Panc1 (cell line): Measurements from ENCODE around the gene TOMM70. TPM values are rescaled to one million over a fixed set of nuclear protein-coding genes. Genes with fewer than 3 reads are reported as not detected.
"Not testable (repeated sequence)": the region's sequence is repeated elsewhere in the genome, so short reads cannot be mapped to it uniquely, and the experiment has no call there.

Source experiments
- ATAC-seq: fragments of 200-7000 bp; cut with Tn5 transposase; 2 replicates; pipeline ENCODE4 v1.9.1; 2020; ENCODE audit warnings: mild to moderate bottlenecking, moderate library complexity
- BruUV-seq: library from RNA; stranded (reverse); fragments of 400-500 nt; replicated peaks from 2 replicates; lab custom pipeline; 2021; lab: Mats Ljungman, UMichigan
- CTCF ChIA-PET: fragments of 300-600 bp; sonication (Branson Sonifier 250); formaldehyde crosslinking; loops from one replicate; lab custom pipeline; 2022; ENCODE audit warnings: antibody characterized with exemption; lab: Charles Lee
- POLR2A ChIA-PET: fragments of 300-600 bp; sonication (Branson Sonifier 250); formaldehyde crosslinking; loops from one replicate; lab custom pipeline; 2022; ENCODE audit warnings: antibody characterized with exemption; lab: Charles Lee
- DNase-seq: peaks from one replicate; pipeline ENCODE4 v3.0.0-alpha.2; 2010; ENCODE audit warnings: low read depth, low spot score
- H3K27ac ChIP-seq: 2 replicates; pipeline ENCODE4 v1.5.1; 2011; ENCODE audit warnings: mild to moderate bottlenecking, low read length, inconsistent platforms
- H3K27me3 ChIP-seq: fragments of 200-500 bp; sonication (Bioruptor generic); 2 replicates; pipeline ENCODE4 v1.6.0; 2014; ENCODE audit warnings: low read length, inconsistent platforms; ENCODE audit not compliant: control insufficient read depth, insufficient read depth
- H3K36me3 ChIP-seq: fragments of 200-500 bp; sonication (Bioruptor generic); 2 replicates; pipeline ENCODE4 v1.5.1; 2014; ENCODE audit warnings: inconsistent platforms, mild to moderate bottlenecking, low read length, moderate library complexity; ENCODE audit not compliant: control insufficient read depth, insufficient read depth
- H3K4me1 ChIP-seq: 2 replicates; pipeline ENCODE4 v1.5.1; 2011; ENCODE audit warnings: inconsistent platforms, mild to moderate bottlenecking, low read length, moderate library complexity; ENCODE audit not compliant: control insufficient read depth, insufficient read depth
- H3K4me3 ChIP-seq, 2 experiments: 2 replicates each; pipeline ENCODE4 v1.5.1; 2011 to 2012; ENCODE audit warnings: low read depth in 2 of 2, low read length in 2 of 2, mild to moderate bottlenecking in 2 of 2, inconsistent platforms in 1 of 2, moderate library complexity in 1 of 2
- H3K9me3 ChIP-seq: fragments of 200-500 bp; sonication (Bioruptor generic); 2 replicates; pipeline ENCODE4 v1.5.1; 2014; ENCODE audit warnings: low read depth, mild to moderate bottlenecking, inconsistent platforms, low read length, moderate library complexity; ENCODE audit not compliant: control insufficient read depth, insufficient read depth
- POLR2AphosphoS5 ChIP-seq: IDR thresholded peaks from 2 replicates; pipeline ENCODE4 v1.6.1; 2012; ENCODE audit warnings: mild to moderate bottlenecking, low read depth, low read length, moderate library complexity
- REST ChIP-seq, 2 experiments: IDR thresholded peaks; 2 replicates each; pipeline ENCODE4 v1.6.1; 2011 to 2012; ENCODE audit warnings: low read depth in 2 of 2, control low read depth in 1 of 2, low read length in 1 of 2, mild to moderate bottlenecking in 1 of 2, moderate library complexity in 1 of 2; ENCODE audit not compliant: insufficient read depth in 1 of 2
- SIN3A ChIP-seq: IDR thresholded peaks from 2 replicates; pipeline ENCODE4 v1.6.1; 2012; ENCODE audit warnings: low read depth, mild to moderate bottlenecking, low read length, moderate library complexity, borderline replicate concordance; ENCODE audit not compliant: insufficient read depth
- TCF7L2 ChIP-seq: IDR thresholded peaks from 2 replicates; pipeline ENCODE4 v1.6.1; 2011; ENCODE audit warnings: mild to moderate bottlenecking, low read depth, low read length, inconsistent platforms
- in situ Hi-C: cut with HindIII; loops from 2 replicates; pipeline ENCODE4 v1.10.0; 2016; ENCODE audit warnings: low sequenced_read_pairs, low pct_unique_long_range_greater_than_20kb
- intact Hi-C: fragments of 100-400 bp; cut with micrococcal nuclease; formaldehyde crosslinking; loops from one replicate; pipeline ENCODE4 v1.10.0; 2022; ENCODE audit not compliant: unreplicated experiment
- total RNA-seq: library from RNA; stranded (reverse); gene quantifications from one replicate; pipeline ENCODE4 v1.2.1, GENCODE V29; 2021; ENCODE audit not compliant: unreplicated experiment
- TF ChIP-seq, protein P1 (sequence below): fragments of 450-650 bp; IDR thresholded peaks from 2 replicates; pipeline ENCODE4 v1.5.1; 2017; ENCODE audit warnings: mild to moderate bottlenecking

TOMM70 gene
- total RNA-seq, 1 experiment from 2014 or later = 55.7 TPM

DNA sequence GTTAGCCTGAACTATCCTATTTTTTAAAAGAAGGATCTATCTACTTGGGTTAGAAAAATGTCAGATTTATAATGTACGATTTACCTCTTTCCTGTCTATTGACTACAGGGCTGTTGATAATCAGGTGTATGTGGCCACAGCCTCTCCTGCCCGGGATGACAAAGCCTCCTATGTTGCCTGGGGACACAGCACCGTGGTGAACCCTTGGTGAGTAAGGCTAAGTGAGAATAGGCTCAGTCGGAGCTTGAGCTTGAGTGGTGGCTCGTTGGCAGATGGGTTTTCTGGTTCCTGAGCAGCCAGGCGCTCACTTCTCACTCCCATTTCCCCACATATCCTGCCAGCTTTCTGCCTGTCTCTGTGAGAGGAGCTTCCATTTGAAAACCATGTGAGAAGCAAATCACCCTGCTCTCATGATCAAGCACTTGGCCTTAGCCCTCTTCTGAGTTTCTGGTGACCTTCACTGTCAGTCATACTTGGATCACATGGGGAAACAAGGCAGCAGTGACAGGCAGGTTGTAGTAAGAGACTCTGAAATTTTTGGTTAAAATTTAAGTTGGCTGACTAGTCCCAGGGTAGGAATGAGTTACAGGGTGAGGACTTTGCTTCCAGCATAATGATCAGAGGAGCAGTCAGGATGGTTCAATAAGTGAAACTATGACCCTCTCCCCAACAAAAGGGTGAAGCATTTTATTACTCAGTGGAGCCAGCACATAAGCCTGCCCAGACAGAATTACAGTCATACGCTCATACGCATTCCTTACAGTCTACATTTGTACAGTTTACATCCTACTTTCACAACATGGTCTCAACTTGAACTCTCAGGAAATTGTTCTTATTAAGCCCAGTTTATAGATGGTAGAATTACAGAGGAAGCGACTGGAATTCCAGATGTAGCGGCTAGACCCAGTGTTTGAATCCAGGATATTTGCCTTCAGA, 48.3 kb downstream of the TOMM70 start:
- no peaks in the 10 kb centered on the region for H3K27me3 ChIP-seq
- H3K4me1 ChIP-seq = no peaks in the 10 kb centered on the region
- no peak overlapping the region for H3K27ac ChIP-seq
- intact Hi-C loops = no loop called here
- H3K36me3 ChIP-seq = peaks cover 21% of the 10 kb centered on the region
- ATAC-seq = no peak
- TF ChIP-seq TCF7L2 (no peak), SIN3A (no peak)
- no peak for DNase-seq
- H3K4me3 ChIP-seq = no peak overlapping the region
- in situ Hi-C loops = no loop called here
- ChIA-PET POLR2A (no interaction called here), CTCF (no interaction called here)
- BruUV-seq = no TSS peak
- no peaks in the 10 kb centered on the region; the same call in 1 of the 2 replicates for H3K9me3 ChIP-seq

GRCh38 chr3:100351770-100352169, 49.1 kb downstream of the TOMM70 start:
- intact Hi-C loops, H3K4me1 ChIP-seq, in situ Hi-C loops, DNase-seq, H3K9me3 ChIP-seq, CTCF ChIA-PET, ATAC-seq, H3K27me3 ChIP-seq, H3K4me3 ChIP-seq, POLR2A ChIA-PET, H3K27ac ChIP-seq: not testable (repeated sequence)
- BruUV-seq = TSS peak; percentile 9
- H3K36me3 ChIP-seq = peaks cover 20% of the 10 kb centered on the region

- no peak for ATAC-seq
- Histone ChIP-seq H3K27me3 (no peaks in the 10 kb centered on the region), H3K27ac (no peak overlapping the region), H3K36me3 (peaks cover 23% of the 10 kb centered on the region; the same call in 1 of the 2 replicates), H3K4me1 (no peaks in the 10 kb centered on the region), H3K9me3 (no peaks in the 10 kb centered on the region; the same call in 1 of the 2 replicates), H3K4me3 (no peak overlapping the region)
- intact Hi-C loops (no loop called here), in situ Hi-C loops (no loop called here)
- ChIA-PET POLR2A (interaction anchor here (0.6 kb wide), 1 partner anchor 17 kb away, joined by 4 read pairs; no protein-coding TSS in a partner anchor), CTCF (no interaction called here)
- TF ChIP-seq, protein P1, sequence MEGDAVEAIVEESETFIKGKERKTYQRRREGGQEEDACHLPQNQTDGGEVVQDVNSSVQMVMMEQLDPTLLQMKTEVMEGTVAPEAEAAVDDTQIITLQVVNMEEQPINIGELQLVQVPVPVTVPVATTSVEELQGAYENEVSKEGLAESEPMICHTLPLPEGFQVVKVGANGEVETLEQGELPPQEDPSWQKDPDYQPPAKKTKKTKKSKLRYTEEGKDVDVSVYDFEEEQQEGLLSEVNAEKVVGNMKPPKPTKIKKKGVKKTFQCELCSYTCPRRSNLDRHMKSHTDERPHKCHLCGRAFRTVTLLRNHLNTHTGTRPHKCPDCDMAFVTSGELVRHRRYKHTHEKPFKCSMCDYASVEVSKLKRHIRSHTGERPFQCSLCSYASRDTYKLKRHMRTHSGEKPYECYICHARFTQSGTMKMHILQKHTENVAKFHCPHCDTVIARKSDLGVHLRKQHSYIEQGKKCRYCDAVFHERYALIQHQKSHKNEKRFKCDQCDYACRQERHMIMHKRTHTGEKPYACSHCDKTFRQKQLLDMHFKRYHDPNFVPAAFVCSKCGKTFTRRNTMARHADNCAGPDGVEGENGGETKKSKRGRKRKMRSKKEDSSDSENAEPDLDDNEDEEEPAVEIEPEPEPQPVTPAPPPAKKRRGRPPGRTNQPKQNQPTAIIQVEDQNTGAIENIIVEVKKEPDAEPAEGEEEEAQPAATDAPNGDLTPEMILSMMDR = no peak
- no peak for TF ChIP-seq POLR2AphosphoS5
- no peak for TF ChIP-seq TCF7L2
- no peak for TF ChIP-seq REST (IDR thresholded peaks at IDR 0.05; ENCODE audit: insufficient read depth in 1 of 2, low read depth in 2 of 2, low read length in 1 of 2)
- no peak for TF ChIP-seq SIN3A
- no TSS peak for BruUV-seq
- no peak for DNase-seq
Observed at GRCh38 chr3:100348727-100349126, 52.2 kb downstream of the TOMM70 start.
